Transverse colon (tissue), 4 donors: ENCODE results near the gene SPATA22. TPM values are rescaled to one million over a fixed set of nuclear protein-coding genes. Genes with fewer than 3 reads are reported as not detected.
"Not testable (repeated sequence)": the region's sequence is repeated elsewhere in the genome, so short reads cannot be mapped to it uniquely, and the experiment has no call there.

Experiments used
- DNase-seq: peaks from one replicate; pipeline ENCODE4 v3.0.0-alpha.2; 2019
- H3K27ac ChIP-seq, 4 donors: fragments of 200-600 bp; sonication (generic); 2 replicates each; pipeline ENCODE4 v1.5.1; 2016 to 2018; ENCODE audit warnings: inconsistent platforms in 4 of 4
- H3K27me3 ChIP-seq: fragments of 200-600 bp; sonication (generic); 2 replicates; pipeline ENCODE4 v1.5.1; 2017; ENCODE audit warnings: inconsistent platforms
- H3K36me3 ChIP-seq, 4 donors: fragments of 200-600 bp; sonication (generic); 2 replicates each; pipeline ENCODE4 v1.5.1; 2017 to 2019; ENCODE audit warnings: inconsistent platforms in 4 of 4
- H3K4me1 ChIP-seq, 4 donors: fragments of 200-600 bp; sonication (generic); 2 replicates each; pipeline ENCODE4 v1.5.1; 2017 to 2020; ENCODE audit warnings: inconsistent platforms in 4 of 4
- H3K4me3 ChIP-seq, 4 donors: fragments of 200-600 bp; sonication (generic); 1 replicate in 1 of 4; 2 replicates in 3 of 4; pipeline versions ENCODE4 v1.5.1 to v1.6.1; 2017 to 2019; ENCODE audit warnings: inconsistent platforms in 4 of 4
- H3K9me3 ChIP-seq, 2 donors: fragments of 200-600 bp; sonication (generic); 2 replicates each; pipeline ENCODE4 v1.5.1; 2017 to 2019; ENCODE audit warnings: inconsistent platforms in 2 of 2
- EP300 ChIP-seq: sonication (generic); formaldehyde crosslinking; IDR thresholded peaks from one replicate; pipeline ENCODE4 v1.6.1; 2017; ENCODE audit warnings: antibody characterized with exemption, low read depth
- POLR2A ChIP-seq: fragments of 450-650 bp; IDR thresholded peaks from one replicate; pipeline ENCODE4 v1.6.1; 2016; ENCODE audit warnings: antibody characterized with exemption, mild to moderate bottlenecking, moderate library complexity
- POLR2AphosphoS5 ChIP-seq, 3 donors: sonication (generic); formaldehyde crosslinking; IDR thresholded peaks; one replicate each; pipeline ENCODE4 v1.6.1; 2016; ENCODE audit warnings: antibody characterized with exemption in 3 of 3
- WGBS, 2 donors: methylation state at CpG; one replicate each; pipeline ENCODE4 v1.1.5; 2018; ENCODE audit warnings: low coverage in 1 of 2; 5-methylcytosine and 5-hydroxymethylcytosine counted together
- in situ Hi-C, 4 donors: fragments of 200-750 bp; cut with MboI; loops; one replicate each; pipeline versions ENCODE4 v1.15.0 to v1.15.1; 2017; ENCODE audit warnings: low sequenced_read_pairs in 3 of 4, low pct_ligation_motif_present in 1 of 4, low pct_unique_long_range_greater_than_20kb in 1 of 4
- intact Hi-C: fragments of 100-400 bp; cut with DNase I; formaldehyde crosslinking; loops from one replicate; pipeline ENCODE4 v1.15.1; 2023; ENCODE audit warnings: low total_unique reads
- total RNA-seq, 4 donors: library from RNA; depleted of rRNA; stranded (reverse); fragments of >200 nt; gene quantifications; one replicate each; pipeline ENCODE4 v1.1.0, GENCODE V29; 2016
- TF ChIP-seq, protein P1 (sequence below), 5 experiments: fragments of 200-600 bp in 3 of 5; fragments of 450-650 bp in 2 of 5; sonication (generic) in 3 of 5; IDR thresholded peaks; 1 replicate in 2 of 5; 2 replicates in 3 of 5; pipeline ENCODE4 v1.5.1; 2016 to 2017; ENCODE audit warnings: antibody characterized with exemption in 5 of 5, inconsistent platforms in 3 of 5, mild to moderate bottlenecking in 2 of 5, moderate library complexity in 1 of 5

The SPATA22 gene
- total RNA-seq, 4 donors from 2014 or later: not detected

DNA sequence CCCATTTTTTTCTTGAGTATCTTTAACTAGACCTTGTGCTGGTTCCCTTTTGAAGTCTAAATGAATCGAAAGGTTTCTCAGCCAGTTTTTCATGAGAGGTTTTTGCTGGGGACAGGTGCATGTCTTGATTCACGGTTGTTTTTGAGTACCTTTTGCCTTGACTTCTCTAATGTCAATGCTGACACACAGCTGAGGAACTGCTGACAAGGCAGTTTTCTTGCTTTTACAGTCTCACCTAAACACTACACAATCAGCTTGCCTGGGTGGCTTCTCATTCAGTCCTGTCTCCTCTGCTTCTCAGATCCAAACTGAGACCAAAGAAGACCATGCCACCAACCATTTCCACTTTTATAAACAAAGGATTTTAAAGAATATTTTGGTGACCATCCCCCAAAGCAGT, 53.4 kb downstream of the SPATA22 start:
- Histone ChIP-seq H3K27me3 (no peaks in the 10 kb centered on the region), H3K9me3 (no peaks in the 10 kb centered on the region), H3K4me3 (no peak overlapping the region), H3K27ac (no peak overlapping the region), H3K36me3 (no peaks in the 10 kb centered on the region), H3K4me1 (no peaks in the 10 kb centered on the region)
- TF ChIP-seq EP300 (no peak), POLR2A (no peak), POLR2AphosphoS5 (IDR thresholded peaks at IDR 0.05) (no peak)
- TF ChIP-seq, protein P1, sequence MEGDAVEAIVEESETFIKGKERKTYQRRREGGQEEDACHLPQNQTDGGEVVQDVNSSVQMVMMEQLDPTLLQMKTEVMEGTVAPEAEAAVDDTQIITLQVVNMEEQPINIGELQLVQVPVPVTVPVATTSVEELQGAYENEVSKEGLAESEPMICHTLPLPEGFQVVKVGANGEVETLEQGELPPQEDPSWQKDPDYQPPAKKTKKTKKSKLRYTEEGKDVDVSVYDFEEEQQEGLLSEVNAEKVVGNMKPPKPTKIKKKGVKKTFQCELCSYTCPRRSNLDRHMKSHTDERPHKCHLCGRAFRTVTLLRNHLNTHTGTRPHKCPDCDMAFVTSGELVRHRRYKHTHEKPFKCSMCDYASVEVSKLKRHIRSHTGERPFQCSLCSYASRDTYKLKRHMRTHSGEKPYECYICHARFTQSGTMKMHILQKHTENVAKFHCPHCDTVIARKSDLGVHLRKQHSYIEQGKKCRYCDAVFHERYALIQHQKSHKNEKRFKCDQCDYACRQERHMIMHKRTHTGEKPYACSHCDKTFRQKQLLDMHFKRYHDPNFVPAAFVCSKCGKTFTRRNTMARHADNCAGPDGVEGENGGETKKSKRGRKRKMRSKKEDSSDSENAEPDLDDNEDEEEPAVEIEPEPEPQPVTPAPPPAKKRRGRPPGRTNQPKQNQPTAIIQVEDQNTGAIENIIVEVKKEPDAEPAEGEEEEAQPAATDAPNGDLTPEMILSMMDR (IDR thresholded peaks at IDR 0.05): no peak
- in situ Hi-C loops: no loop called here
- 46 to 66% methylated on average over 2 of the region's 2 CpGs for WGBS, 2 donors
- intact Hi-C loops: no loop called here
- DNase-seq: no peak

DNA sequence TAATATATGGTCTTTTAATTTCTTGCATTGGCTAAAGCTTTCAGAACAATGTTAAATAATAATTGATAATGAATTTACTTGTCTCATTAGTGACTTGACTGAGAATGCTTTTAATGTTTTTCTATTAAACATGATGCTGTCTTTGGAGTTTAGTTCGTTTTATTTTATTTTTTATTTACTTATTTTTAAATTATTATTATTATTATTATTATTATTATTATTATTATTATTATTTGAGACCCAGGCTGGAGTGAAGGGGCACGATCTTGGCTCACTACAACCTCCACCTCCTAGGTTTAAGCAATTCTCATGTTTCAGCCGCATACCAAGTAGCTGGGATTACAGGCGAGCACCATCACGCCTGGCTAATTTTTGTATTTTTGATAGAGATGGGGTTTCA, 56.0 kb downstream of the SPATA22 start:
- WGBS, 2 donors: 76 to 78% methylated on average over 3 to 5 of the region's 5 CpGs
- Histone ChIP-seq H3K27ac (no peak overlapping the region), H3K4me1 (no peaks in the 10 kb centered on the region), H3K27me3 (no peaks in the 10 kb centered on the region), H3K4me3 (no peak overlapping the region), H3K9me3 (no peaks in the 10 kb centered on the region), H3K36me3 (no peaks in the 10 kb centered on the region)
- no peak for TF ChIP-seq POLR2AphosphoS5 (IDR thresholded peaks at IDR 0.05)
- no peak for TF ChIP-seq POLR2A
- TF ChIP-seq, protein P1 (IDR thresholded peaks at IDR 0.05): no peak
- TF ChIP-seq EP300: no peak
- DNase-seq: no peak
- in situ Hi-C loops: no loop called here
- intact Hi-C loops: no loop called here

DNA sequence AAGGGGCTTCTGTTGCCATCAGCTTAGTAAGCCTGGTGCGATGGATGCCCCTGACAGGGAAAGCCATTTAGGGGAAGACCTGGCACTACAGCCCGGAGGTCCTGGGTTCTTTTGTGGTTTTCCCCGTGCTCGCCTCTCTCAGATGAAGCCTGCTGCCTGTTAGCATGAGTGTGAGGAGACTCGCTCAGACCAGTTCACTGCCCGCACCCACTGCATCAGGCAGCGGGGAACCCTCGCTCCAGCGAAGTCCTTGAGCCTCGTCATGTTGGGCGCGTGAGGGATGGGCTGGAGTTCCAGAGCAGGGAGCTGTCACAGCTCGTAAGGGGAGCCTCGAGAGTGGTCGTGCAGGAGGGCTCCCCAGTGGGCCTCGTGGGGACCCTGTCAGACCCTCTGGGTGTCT, 59.4 kb downstream of the SPATA22 start:
- H3K27me3 ChIP-seq, intact Hi-C loops, H3K9me3 ChIP-seq, in situ Hi-C loops, H3K4me1 ChIP-seq, DNase-seq, H3K27ac ChIP-seq, H3K36me3 ChIP-seq, H3K4me3 ChIP-seq: not testable (repeated sequence)
- no CpG with 5 or more reads among the region's 16 CpGs for WGBS, 2 donors

DNA sequence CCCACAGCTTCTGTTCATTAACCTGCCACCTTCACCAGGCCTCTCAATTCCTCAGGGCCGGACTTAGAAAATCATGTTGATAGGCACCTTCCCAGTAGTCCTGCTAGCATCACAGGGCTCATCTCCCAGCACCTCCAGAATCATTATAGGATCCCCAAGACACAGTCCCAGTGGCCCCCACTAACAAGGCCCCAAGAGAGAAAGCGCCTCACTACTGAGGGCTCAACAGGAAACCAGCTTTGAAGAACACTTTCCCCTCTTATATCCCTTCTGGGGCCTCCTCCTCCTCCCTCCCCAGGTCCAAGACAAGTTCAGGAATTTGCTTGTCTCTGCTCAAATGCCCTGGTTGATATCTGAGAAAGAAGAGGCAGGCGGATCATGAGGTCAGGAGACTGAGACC, 60.5 kb downstream of the SPATA22 start, which contains the start of gene OR3A3:
Gene OR3A3, plus strand, starts transcription at position 301 of the 400 bp plus-strand sequence.
- H3K4me3 ChIP-seq: no peak within 1 kb of the TSS
- TF ChIP-seq, protein P1 (IDR thresholded peaks at IDR 0.05): no peak
- no peak for TF ChIP-seq EP300
- TF ChIP-seq POLR2AphosphoS5 (IDR thresholded peaks at IDR 0.05): no peak
- no peak for TF ChIP-seq POLR2A
- intact Hi-C loops: no loop called here
- peaks cover 0 to 7% of the 10 kb centered on the region in 2 donors for H3K9me3 ChIP-seq
- in situ Hi-C loops: no loop called here
- no peaks in the 10 kb centered on the region for H3K27me3 ChIP-seq
- DNase-seq: no peak
- no peaks in the 10 kb centered on the region for H3K36me3 ChIP-seq
- no peak within 1 kb of the TSS for H3K27ac ChIP-seq
- 76 to 82% methylated on average over 2 to 3 of the region's 3 CpGs for WGBS, 2 donors
- H3K4me1 ChIP-seq: no peaks in the 10 kb centered on the region

DNA sequence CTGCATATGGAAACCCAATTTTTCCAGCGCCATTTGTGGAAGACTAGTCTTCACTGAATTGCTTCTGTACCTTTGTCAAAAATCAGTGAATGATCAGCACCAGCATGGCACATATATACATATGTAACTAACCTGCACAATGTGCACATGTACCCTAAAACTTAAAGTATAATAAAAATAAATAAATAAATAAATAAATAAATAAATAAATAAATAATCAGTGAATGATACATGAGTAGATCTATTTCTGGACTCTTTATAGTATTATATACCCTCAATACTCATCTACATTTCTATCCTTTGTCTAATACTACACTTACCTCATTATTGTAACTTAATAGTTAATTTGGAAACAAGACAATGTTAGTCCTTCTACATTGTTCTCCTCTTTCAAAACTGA, 67.8 kb downstream of the SPATA22 start:
- H3K4me3 ChIP-seq, H3K27ac ChIP-seq, H3K27me3 ChIP-seq, in situ Hi-C loops, H3K36me3 ChIP-seq, intact Hi-C loops, DNase-seq, H3K9me3 ChIP-seq, H3K4me1 ChIP-seq: not testable (repeated sequence)
- 78% methylated on average over 1 of the region's 1 CpG; no CpG with 5 or more reads in 1 of the 2 donors for WGBS, 2 donors
